Measurements from ENCODE around the gene C17orf67.
"Not testable (repeated sequence)": the region's sequence is repeated elsewhere in the genome, so short reads cannot be mapped to it uniquely, and the experiment has no call there.

Gene C17orf67

DNA sequence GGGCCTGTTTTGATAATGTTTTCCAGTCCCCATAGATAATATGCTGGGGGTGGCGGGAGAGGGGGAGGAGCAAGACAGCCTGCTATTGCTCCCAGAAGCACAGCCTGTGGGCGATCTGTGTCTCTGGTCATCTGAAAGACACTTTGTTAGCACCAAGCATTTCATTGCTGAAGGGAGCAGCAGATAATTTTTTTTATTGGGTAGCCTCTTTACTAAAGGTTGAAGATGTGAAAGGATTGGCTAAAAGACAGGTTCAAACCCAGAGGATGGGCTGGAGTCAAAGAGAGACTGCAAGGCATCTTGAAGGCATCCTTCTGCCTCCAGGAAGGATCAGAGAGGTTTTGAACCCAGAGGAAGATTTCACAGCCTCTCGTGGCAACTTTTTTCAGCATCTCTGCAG is 60.6 kb downstream of the C17orf67 start:
- DNase-seq (ENCODE audit: low read depth, low spot score): no peak

DNA sequence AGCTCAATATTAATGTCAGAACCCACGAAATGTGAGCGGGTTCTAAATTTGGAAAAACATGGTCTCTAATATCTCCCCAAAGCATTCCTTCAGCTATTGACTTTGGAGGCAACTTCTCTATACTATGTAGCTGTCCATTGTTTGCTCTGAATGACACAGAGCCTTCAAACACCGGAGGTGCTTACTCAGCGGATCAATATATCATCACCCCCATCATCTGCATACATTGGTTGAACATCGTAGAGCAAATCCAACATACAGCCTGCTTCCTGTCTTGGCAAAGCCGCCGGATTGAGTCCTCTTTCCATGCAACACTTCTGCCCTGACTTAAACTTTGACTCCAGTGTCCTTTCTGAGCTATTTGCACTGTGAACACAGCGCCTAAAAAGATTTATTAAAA is 61.3 kb downstream of the C17orf67 start:
- no peak for DNase-seq (ENCODE audit: low read depth, low spot score)

DNA sequence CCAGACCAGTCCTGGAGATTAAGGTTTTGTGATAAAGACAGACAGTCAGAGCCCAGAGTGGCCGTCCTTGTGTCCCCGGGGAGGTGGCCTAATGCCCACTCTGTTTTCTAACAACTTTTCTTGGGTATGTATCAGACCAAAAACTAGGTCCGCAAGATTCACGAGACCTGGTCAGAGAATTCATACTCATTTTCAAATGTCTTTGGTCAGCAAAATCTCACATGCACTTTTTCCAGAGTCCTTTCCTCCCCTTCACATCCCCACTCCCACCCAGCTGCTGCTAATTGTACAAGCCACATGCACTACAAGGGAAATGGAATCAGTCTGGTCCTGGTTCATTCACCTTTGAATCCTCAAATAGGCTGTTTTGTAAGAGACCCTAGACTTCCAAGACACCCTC is 61.7 kb downstream of the C17orf67 start:
- DNase-seq (ENCODE audit: low read depth, low spot score): no peak

DNA sequence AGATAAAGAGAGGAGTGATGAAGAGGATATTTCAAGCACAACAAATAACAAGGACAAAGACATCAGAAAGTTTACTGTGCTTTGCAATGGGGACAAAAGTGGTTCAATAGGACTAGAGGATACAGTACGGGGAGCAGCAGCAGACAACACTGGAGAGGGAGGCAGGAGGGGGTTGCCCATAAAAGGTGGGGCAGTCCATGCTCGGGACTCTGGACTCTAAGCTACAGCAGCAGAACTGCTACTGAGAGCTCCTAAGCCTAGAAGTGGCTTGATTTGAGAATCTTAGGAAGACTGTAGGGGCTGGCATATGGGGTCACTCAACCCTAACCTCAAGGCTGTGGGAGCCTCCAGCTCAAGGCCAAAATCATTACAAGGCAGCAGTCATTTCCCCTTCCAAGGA is 62.2 kb downstream of the C17orf67 start:
- no peak for DNase-seq (ENCODE audit: low read depth, low spot score)

DNA sequence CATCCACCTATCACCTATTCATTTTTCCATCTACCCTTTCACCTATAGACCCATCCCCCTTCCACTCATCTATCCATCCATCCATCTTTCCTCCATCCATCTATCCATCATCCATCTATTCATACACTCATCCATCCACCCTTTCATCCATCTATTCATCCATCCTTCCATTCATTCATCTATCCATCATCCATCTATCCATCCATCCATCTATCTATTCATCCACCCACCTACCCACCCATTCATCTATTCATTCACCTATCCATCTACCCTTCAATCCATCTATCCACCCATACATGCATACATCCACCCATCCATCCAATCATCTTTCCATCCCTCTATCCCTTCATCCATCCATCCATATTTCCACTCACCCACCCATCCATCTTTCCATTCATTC is 63.3 kb downstream of the C17orf67 start:
- DNase-seq (ENCODE audit: low read depth, low spot score): no peak

DNA sequence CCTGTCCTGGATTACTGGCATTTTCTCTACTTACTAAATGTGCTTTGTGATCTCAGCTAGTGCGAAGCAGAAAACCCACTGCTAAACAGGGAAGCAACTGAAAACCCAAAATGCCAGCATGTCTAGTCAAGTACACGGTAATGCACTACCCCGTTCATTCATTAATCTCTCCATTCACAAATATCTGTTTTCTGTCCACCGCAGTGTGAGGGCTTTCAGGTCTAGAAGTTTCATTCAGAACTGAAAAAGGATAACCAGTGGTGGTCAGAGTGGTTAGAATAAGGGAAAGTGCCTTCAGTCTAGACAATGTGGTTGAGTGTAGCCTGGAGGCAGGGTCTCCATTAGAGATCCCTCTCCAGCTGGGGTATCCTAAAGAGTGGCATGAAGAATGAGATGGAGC is 68.3 kb downstream of the C17orf67 start:
- no peak for DNase-seq (ENCODE audit: low read depth, low spot score)

DNA sequence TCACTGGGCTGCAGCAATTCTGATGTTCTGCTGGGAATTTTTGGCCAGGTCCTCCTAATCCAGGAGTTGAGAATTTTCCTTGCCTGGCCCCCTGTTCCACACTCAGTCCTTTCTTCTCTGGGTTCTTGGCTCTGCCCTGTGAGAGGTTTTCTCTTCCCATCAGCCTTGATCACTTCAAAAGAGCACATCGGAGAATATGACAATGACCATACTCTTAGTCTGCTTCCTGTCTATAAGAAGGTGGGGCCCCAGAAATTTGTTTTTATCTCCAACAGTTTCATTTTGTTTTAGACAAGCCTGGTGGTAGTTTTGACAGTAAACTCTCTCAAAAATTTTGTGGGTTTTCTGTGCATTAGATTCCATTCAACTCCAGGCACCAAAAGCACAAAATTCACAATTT is 70.7 kb downstream of the C17orf67 start:
- DNase-seq (ENCODE audit: low read depth, low spot score): no peak

DNA sequence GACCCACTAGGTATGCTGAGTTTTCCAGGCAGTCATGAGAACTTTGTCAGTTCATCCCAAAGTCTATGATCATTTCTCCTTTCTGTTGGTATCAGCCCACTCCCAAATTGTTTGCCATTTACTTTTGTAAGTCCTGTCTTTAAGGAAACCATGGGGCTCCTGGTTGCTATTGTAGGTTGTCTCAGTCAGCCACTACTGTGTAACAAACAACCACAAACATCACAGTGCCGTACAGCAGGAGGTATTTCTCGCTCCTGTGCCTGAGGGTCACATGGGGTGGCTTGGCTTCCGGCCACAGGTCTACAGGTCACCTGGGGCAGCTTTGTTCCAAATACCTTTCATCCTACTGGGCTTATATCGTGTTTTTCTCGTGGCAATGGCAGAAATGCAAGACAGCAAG is 71.6 kb downstream of the C17orf67 start:
- no peak for DNase-seq (ENCODE audit: low read depth, low spot score)

DNA sequence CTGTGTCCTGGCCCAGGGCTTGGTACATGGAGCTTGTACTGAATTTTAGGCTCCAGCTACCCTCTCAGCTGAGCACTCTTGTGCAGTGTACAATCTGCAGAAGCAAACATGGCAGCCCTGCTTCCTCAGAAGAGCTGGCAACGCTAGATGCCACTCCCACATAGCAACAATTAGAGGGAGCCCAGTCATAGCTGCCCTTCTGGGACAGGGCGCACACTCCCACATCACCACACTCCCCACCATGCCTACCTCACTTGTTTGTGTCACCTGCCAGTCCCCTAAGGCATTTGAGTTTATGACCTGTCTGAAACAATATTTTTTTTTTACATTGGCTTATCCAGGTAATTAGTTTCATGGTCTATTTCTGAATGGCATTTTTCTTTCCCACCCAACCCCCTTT is 72.3 kb downstream of the C17orf67 start:
- no peak for DNase-seq (ENCODE audit: low read depth, low spot score)

DNA sequence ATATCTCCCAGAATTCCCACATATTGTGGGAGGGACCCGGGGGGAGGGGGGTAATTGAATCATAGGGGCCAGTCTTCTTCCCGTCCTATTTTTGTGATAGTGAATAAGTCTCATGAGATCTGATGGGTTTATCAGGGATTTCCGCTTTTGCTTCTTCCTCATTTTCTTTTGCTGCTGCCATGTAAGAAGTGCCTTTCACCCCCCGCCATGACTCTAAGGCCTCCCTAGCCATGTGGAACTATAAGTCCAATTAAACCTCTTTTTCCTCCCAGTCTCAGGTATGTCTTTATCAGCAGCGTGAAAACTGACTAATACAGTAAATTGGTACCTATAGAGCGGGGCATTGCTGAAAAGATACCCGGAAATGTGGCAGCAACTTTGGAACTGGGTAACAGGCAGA is 76.1 kb downstream of the C17orf67 start:
- DNase-seq (ENCODE audit: low read depth, low spot score): not testable (repeated sequence)

DNA sequence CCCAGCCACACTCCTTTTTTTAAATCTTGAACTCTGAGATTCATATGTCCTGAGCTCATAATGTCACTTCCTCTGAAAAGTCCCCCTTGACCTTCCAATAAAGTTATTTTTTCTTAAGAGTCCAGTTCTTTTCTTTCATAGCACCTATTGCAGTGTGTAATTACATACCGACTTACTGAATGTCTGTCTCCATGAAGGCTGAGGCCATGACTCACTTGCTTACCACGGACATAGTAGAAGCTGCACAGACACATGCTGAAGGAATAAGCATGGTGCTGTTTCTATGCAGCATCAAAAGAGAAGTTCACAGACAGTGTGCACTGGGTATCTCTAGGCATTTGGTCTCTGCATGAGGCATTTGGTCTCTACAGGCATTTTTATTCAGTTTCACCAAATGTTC is 77.2 kb downstream of the C17orf67 start:
- no peak for DNase-seq (ENCODE audit: low read depth, low spot score)

DNA sequence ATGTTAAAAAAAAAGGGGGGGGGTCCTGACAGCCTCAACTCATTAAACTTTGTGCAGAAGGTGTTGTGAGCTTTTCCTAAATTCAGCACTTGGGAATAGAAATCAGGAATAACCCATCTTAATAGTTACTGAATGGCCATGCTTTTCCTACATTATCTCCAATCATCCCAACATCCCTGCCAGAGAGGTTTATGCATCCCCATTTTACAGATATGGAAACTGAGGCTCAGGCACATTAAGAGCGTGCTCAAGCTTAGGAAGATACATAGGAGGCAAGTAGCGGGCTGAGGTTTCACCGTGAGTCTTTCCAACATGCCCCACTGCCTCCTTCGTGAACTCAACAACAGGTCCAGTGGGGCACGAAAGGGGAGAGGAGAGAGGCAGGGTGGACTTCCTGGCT is 78.4 kb downstream of the C17orf67 start:
- no peak for DNase-seq (ENCODE audit: low read depth, low spot score)

DNA sequence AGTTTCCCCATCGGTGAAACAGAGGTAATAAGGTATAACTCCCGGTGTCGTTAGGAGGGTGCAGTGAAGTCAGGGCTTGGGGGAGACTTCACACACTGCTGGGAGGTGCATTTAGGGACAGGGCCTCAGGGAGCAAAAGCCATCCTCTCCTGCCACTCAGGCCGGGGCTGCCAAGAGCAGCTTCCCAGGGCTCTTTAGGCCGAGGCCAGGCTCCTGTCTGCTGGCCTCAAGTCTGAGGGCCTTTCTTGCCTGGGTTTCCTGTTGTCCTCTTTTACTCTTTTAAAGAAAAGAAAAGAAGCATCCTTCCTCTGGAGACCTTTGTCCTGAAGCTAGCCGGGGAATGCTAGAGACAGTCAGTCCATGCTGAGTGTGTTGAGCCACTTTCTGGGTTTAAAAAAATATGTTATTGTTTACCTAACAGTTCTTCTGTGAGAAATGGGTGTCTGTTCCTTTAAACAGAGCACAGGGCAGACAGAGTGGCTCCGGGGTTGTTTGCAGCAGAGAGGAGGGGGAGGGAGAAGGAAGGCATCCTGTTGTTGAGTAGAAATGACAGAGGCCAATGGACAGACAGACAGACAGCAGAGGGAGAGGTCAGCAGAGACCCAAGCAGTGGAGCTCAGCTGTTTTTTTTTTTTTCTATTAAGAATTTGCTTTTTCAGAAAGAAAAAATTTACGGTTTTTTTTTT is 79.1 kb downstream of the C17orf67 start:
- peak; percentile 72 for DNase-seq (ENCODE audit: low read depth, low spot score)

DNA sequence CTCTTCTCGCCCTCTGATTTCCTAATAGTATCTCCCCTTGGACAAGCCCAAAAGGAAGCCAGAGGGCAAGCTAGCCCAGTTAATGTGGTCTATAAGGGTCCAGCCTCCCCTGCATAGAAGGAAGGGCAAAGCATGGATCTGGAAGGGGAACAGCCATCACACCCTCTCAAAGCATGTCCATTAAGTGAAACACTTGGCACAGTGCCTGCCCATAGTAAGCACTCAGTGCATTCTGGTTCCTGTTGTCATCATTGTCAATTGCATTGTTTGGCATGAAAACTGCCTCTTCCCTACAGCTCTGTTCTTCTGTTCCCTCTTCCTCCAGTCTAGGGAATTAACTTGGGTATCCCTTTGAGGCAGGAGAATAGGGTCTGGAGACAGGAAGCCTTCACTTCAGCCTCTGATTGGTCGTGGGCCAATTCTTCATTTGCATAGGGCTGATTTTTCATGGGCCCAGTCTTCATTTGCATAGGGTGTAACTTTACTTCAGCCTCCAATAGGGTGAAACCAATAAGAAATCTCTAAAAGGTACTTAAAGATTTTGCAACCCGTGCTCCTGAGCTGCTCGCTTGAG is 81.4 kb downstream of the C17orf67 start:
- DNase-seq (ENCODE audit: low read depth, low spot score): no peak

DNA sequence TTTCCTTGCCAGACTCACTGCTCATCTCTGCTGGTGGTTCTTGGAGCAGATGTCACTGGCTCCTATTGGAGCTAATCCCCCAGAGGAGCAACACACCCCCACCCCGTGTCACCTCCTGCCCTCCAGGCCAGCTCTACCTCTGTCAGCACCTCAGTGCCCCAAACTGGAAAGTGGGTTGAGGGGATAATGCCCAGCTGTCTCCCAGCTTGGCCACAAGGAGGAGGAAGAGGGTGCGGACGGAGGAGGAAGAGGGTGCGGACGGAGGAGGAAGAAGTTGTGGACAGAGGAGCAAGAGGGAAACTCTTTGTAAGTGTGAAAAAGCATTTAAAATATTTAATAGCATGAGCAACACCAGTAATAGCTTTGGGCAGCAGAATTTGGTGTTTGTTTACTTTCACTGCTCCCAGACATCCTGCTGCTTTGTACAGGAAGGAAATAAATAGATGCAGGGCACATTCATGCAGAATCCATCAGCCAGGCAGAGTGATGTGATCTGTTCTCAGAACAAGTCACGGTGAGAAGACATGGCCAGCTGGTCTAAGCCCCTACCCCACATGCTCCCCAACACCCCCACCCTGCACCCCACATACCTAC is 82.5 kb downstream of the C17orf67 start:
- no peak for DNase-seq (ENCODE audit: low read depth, low spot score)

DNA sequence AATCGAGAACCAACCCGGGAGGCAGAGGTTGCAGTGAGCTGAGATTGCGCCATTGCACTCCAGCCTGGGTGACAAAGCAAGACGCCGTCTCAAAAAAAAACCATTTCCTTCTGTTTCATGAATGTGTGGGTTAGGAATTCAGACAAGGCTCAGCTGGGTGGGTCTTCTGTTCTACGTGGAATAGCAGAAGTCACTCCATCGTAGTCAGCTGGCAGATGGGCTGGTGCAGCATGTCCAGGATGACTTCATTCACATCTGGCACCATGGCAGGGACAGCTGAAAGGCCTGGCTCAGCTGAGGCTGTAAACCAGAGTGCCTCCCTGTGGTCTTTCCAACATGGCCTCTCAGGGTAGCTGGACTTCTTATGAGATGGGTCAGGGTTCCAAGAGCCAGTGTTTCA is 89.0 kb downstream of the C17orf67 start:
- no peak for DNase-seq (ENCODE audit: low read depth, low spot score)

DNA sequence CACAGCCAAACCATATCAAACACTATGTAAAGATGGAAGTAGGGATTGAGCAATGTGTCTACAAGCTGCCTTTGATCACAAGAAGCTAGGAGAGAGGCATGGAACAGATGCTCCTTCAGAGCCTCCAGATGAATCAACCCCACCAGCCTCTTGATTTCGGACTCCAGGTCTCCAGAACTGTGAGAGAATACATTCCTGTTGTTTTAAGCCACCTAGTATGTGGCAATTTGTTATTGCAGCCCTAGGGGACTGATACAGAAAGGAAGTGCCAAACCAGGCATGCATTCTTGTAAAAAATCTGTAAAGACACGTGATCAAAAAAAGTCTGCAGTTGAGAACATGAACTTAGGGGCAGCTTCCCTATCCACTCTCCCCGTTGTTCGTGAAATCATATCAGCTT is 91.1 kb downstream of the C17orf67 start:
- no peak for DNase-seq (ENCODE audit: low read depth, low spot score)
